HUDEP-2 (cell line): ENCODE measurements around the gene KLHL12.

ENCODE experiments used
- DNase-seq, 76 experiments: peaks; one replicate each; lab custom pipeline; 2025; ENCODE audit not compliant: unreplicated experiment in 76 of 76; lab: John Stamatoyannopoulos, UW

KLHL12 gene

DNA sequence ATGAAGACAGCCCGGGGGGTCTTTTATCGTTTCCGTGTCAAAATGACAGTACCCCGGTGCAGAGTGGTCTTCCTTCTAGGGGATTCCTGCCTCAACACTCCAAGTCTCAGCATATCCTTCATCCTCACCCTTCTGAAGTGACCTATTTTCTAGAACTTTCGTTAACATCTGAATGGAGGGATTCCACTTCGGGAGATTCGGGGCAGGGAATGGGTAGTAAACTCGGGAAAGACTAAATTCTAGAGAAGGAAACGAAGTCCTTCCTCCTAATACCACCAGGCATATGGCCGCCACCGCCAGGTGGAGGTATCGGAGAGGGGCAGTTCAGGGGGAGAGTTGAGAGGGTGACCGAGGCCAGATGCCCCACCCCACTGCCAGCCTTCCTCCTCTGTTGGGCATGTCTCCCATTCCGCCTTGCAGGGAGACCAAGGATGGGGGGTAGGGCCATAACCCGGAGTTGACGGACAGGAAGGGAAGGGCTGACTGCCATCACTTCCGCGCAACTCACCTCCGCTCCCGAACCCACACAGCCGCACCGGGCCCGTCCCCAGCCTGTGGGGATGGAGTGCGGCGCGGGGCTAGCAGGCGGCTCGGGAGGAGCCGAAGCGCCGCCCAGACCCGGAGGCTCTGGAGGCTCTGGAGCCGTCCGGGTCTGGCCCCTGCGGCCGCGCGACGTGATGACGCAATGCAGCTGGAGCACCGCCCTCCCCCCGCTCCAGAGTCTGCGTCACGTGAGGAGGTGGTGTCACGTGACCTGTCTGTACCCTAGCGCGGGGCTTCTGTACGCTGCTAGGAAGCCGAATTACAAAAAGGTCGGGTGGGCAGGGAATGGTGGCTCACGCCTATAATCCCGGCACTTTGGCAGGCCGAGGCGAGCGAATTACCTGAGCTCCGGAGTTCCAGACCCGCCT, at the start of gene KLHL12:
Gene KLHL12, minus strand, starts transcription at position 654 of the 911 bp plus-strand sequence. CDS start 2,072 bp downstream, outside the sequence.
- peak in 75 of 76 experiments; percentile 47 to 95 (median 92) for DNase-seq

GRCh38 chr1:202976633-202977032, 49.6 kb upstream of the KLHL12 start:
- DNase-seq = no peak

- no peak for DNase-seq
Measured at GRCh38 chr1:202974856-202975255, 47.8 kb upstream of the KLHL12 start.

- DNase-seq = no peak
Measured at GRCh38 chr1:202972046-202972445, 45.0 kb upstream of the KLHL12 start.

- DNase-seq = peak in 71 of 76 experiments; percentile 9 to 82 (median 54)
Measured at GRCh38 chr1:202968895-202969295, 41.9 kb upstream of the KLHL12 start.

DNA sequence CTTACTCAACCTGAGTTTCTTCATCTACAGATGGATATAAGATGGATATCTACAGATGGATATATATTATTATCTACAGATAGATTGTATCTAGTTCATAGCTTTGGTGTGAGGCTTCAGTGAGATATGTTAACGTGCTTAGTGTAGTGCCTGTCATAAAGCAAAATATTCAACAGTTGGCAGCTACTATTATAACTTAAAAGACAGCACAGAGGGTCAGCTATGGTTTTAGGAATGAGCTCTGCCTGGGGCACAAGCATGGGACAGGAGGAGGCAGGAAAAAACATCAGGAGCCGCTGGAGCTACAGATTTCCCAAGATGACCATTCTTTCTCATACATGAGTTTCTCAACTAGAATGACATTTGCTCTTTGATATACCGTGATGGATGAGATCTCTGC, 41.3 kb upstream of the KLHL12 start:
- DNase-seq = no peak

DNA sequence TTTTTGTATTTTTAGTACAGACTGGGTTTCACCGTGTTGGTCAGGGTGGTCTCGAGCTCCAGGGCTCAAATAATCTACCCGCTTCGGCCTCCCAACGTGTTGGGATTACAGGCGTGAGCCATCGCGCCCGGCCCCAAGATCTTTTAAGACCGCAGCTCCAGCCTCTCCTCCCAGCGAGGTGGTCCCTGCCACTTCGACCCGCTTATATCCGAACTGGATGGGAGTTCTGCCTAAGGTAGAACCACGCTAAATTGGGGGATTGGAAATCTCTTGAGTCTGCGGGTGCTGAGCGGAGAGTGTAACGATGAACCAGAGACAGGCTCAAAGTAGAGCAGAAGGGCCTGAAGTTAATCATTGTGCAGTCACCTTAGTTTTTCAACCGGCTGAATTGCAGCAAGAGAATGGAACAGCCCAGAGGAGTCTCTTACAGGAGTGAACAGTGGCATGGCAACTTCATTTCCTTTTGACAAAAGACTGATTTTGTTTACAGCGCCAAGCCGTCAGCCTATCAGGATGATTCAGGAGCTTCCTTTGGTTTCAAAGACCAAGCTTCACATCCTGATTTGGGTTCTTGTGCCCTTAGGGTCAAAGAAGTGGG, 40.7 kb upstream of the KLHL12 start:
- DNase-seq = peak in 8 of 76 experiments; percentile 3 to 35 (median 23)

DNA sequence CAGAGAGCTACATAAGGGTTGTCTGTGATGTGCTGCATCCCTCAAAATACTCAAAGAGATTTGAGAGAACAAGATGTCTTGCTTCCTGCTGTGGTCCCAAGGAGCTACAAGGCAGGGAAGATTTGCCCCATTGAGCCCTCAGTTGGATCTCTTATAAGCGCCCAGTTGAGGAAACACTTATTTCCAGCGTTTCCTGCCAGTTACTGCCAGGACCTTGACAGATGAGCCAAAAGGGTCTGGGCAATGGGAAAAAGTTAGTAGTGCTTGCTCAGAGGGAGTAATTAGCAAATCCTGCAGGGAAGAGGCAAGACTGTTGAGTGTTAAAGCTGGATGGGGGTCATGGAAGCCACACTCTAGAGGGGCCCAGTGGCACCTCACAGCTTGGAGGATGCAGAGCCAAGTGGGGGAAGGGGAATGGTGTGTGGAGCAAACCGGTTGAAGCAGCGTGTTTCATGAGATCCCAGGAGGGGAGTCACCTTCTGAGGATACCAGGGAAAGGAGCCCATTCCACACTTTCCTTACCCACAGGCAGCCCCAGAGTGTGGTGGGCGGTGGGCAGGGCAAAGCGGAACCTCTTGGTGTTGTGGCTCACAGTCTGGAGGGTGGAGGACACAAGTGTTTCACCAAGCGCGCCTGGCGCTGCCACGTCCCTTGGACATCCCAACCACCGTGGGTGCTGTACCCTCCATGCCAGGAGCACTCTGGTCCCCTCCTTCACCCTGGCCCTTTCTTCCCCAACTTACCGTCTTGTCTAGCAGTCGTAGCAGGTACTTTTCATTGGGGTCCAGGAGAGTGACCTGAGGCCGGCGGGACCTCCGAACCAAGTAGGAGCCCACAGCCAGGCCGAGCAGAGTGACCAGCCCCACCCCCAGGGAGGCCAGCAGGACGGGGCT, 39.2 kb upstream of the KLHL12 start:
- no peak for DNase-seq

- no peak for DNase-seq
Measured at GRCh38 chr1:202965422-202965821, 38.4 kb upstream of the KLHL12 start.

DNA sequence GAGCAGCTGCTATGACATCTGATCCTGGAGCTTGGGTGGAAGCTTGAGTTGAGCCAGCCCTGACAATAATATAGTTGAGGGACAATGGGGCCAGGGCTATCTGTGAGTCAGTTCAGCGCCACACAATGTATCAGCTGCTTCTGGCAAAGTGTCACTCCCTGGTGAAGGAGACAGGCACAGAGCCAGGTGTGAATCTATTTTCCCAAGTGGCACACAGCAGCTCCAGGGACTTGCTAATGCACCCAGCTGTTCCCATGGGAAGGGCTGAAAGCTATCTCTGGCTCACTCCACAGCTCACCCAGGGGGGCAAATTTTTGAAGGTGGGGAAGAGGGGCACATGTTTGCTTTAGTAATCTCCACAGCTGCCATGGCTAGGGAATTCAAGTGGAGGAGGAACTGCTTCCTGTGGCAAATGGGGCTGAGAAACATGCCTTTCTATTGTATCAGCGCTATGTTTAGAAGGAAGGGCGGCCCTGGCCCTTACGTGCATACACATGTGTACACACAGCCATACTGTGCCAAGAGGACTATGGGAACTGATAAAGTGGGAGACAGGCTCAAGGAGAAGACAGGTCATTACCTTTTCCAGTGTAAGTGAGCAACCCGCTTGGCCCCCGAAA, 37.9 kb upstream of the KLHL12 start:
- DNase-seq = peak in 1 of 76 experiments; percentile 2

GRCh38 chr1:202961220-202961880, 34.3 kb upstream of the KLHL12 start:
- no peak for DNase-seq

DNA sequence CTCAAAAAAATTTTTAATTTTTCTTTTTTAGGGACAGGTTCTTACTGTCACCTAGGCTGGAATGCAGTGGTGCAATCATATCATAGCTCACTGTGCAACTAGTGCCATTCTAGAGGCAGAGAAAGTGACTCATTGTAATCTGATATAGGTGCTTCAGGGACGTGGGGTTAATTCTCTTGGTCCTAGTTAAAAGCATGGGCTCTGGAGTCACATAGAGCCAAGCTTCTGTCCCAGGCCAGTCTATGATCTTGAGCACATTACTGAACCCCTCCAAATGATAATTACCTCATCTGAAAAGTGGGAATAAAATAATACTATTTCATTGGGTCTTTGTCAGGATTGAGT, 32.2 kb upstream of the KLHL12 start:
- peak in 12 of 76 experiments; percentile 9 to 41 (median 22) for DNase-seq

GRCh38 chr1:202958544-202959275, 31.7 kb upstream of the KLHL12 start:
- DNase-seq = peak in 25 of 76 experiments; percentile 6 to 79 (median 34)

DNA sequence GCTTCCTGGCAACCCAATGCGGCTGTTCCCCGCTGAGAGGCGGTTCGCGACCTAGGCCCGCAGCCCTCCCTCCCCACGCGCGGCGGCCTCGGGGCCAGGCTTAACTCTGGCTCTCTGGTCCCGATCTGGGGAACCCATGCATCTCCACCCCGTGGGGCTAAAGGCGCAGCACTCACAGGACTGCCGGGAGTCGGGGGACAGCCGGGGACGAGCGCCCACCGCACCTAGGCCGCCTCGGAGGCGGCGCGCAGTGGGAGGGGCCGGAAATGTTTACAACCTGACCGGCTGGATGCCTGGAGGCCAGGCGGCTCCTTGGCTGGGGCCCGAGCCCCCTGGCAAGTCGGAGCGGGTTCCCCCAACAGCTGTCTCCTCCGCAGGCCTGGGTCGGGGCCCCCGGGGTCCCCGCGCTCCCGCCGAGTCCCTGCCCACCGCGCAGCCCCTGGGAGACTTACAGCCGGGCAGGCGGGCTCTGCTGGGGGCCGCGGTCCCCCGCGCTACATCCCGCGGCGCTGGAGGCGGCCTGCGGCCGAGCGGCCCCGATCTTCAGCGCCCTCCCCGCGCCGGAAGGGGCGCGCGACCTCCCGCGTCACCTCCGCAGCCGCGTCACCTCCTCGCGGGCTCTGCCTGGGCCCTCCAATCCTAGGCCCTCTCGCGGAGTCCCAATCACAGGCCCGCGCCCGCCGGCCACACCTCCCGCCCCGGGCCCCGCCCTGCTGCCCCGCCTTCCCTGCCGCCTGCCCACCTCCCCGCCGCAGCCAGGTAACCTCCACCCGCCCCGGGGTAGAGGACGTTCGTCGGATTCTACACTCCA, 30.9 kb upstream of the KLHL12 start, which contains the start of gene ADIPOR1:
Gene ADIPOR1, minus strand, starts transcription at position 580 of the 811 bp plus-strand sequence. CDS start 7,242 bp downstream, outside the sequence.
- peak in 71 of 76 experiments; percentile 34 to 90 (median 75) for DNase-seq

GRCh38 chr1:202956969-202957368, 29.9 kb upstream of the KLHL12 start:
- no peak for DNase-seq

GRCh38 chr1:202954057-202954745, 27.2 kb upstream of the KLHL12 start:
- no peak for DNase-seq

GRCh38 chr1:202953392-202953791, 26.4 kb upstream of the KLHL12 start:
- peak in 1 of 76 experiments; percentile 12 for DNase-seq

GRCh38 chr1:202952818-202953217, 25.8 kb upstream of the KLHL12 start:
- no peak for DNase-seq
